Measurements from ENCODE around the gene TIMM50.

DNA sequence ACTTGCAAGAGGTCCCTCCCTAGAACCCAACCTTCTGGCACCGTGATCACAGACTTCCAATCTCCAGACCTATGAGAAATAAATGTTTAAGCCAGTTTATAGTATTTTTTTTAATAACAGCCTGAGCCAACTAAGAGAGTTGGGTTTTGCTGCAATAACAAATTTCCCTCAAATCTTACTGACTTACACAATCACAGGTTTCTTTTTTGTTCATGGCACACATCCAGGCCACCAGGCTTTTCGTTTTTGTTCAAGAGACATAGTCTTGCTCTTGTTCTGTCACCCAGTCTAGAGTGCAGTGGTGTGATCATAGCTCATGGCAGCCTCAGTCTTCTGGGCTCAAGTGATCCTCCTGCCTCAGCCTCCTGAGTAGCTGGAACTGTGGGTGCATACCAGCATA is 32.4 kb downstream of the TIMM50 start:
- no peak for TF ChIP-seq CHD1 (IDR thresholded peaks at IDR 0.05; ENCODE audit: low read depth, low read length)
- TF ChIP-seq RFX5 (IDR thresholded peaks at IDR 0.05; ENCODE audit: borderline replicate concordance, low read depth, low read length) = no peak
- TF ChIP-seq TEAD4 (IDR thresholded peaks at IDR 0.05; ENCODE audit: low read depth, low read length) = no peak
- TF ChIP-seq TAF1 (IDR thresholded peaks at IDR 0.05; ENCODE audit: low read depth, low read length) = no peak
- no peak for TF ChIP-seq POLR2A (IDR thresholded peaks at IDR 0.05; ENCODE audit: control extremely low read depth in 1 of 2, low read depth in 2 of 2, low read length in 2 of 2)
- TF ChIP-seq, protein P1, sequence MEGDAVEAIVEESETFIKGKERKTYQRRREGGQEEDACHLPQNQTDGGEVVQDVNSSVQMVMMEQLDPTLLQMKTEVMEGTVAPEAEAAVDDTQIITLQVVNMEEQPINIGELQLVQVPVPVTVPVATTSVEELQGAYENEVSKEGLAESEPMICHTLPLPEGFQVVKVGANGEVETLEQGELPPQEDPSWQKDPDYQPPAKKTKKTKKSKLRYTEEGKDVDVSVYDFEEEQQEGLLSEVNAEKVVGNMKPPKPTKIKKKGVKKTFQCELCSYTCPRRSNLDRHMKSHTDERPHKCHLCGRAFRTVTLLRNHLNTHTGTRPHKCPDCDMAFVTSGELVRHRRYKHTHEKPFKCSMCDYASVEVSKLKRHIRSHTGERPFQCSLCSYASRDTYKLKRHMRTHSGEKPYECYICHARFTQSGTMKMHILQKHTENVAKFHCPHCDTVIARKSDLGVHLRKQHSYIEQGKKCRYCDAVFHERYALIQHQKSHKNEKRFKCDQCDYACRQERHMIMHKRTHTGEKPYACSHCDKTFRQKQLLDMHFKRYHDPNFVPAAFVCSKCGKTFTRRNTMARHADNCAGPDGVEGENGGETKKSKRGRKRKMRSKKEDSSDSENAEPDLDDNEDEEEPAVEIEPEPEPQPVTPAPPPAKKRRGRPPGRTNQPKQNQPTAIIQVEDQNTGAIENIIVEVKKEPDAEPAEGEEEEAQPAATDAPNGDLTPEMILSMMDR (IDR thresholded peaks at IDR 0.05; ENCODE audit: control extremely low read depth in 1 of 3, insufficient read depth in 1 of 3, low read depth in 1 of 3, low read length in 3 of 3) = no peak
- no peak for TF ChIP-seq POLR2AphosphoS5 (IDR thresholded peaks at IDR 0.05; ENCODE audit: low read depth, low read length)
- TF ChIP-seq RAD21 (IDR thresholded peaks at IDR 0.05 in 1 of 2, conservative IDR thresholded peaks at IDR 0.05 in 1 of 2; ENCODE audit: low read depth in 2 of 2, low read length in 2 of 2) = no peak
- TF ChIP-seq SUZ12 (IDR thresholded peaks at IDR 0.05; ENCODE audit: low read length) = no peak

Data from H1 (cell line).